Activated CD4-positive, alpha-beta T cell treated with anti-CD3 and anti-CD28 coated beads for 4 hours (primary cell): ENCODE measurements around the gene NCOR1.
"Not testable (repeated sequence)": the region's sequence is repeated elsewhere in the genome, so short reads cannot be mapped to it uniquely, and the experiment has no call there.

Source experiments
- DNase-seq, 2 donors: peaks; one replicate each; pipeline ENCODE4 v3.0.0-alpha.2; 2020

NCOR1 gene

GRCh38 chr17:16145319-16145890 lies 69.9 kb downstream of the NCOR1 start:
- DNase-seq, result not testable (repeated sequence)

GRCh38 chr17:16141685-16142084 lies 73.6 kb downstream of the NCOR1 start:
- no peak for DNase-seq

- DNase-seq, result no peak
Observed at GRCh38 chr17:16140854-16141253, 74.5 kb downstream of the NCOR1 start.

- no peak for DNase-seq
Observed at GRCh38 chr17:16135461-16135860, 79.9 kb downstream of the NCOR1 start.

GRCh38 chr17:16131593-16131992 lies 83.7 kb downstream of the NCOR1 start:
- no peak for DNase-seq

- no peak for DNase-seq
Observed at GRCh38 chr17:16129441-16130205, 85.7 kb downstream of the NCOR1 start.

- no peak for DNase-seq
Observed at GRCh38 chr17:16123531-16123930, 91.8 kb downstream of the NCOR1 start.

- DNase-seq, result no peak
Observed at GRCh38 chr17:16122697-16123434, 92.5 kb downstream of the NCOR1 start.

GRCh38 chr17:16121915-16122314 lies 93.4 kb downstream of the NCOR1 start:
- no peak for DNase-seq

- no peak for DNase-seq
Observed at GRCh38 chr17:16120937-16121336, 94.4 kb downstream of the NCOR1 start.

- no peak for DNase-seq
Observed at GRCh38 chr17:16117149-16117548, 98.2 kb downstream of the NCOR1 start.

GRCh38 chr17:16115077-16115698 lies 100.1 kb downstream of the NCOR1 start:
- DNase-seq, result not testable (repeated sequence)

- no peak for DNase-seq
Observed at GRCh38 chr17:16108871-16109270, 106.5 kb downstream of the NCOR1 start.

GRCh38 chr17:16108386-16108785 lies 106.9 kb downstream of the NCOR1 start:
- no peak for DNase-seq

- DNase-seq, result no peak
Observed at GRCh38 chr17:16107165-16107770, 108.1 kb downstream of the NCOR1 start.

GRCh38 chr17:16106161-16106891 lies 109.0 kb downstream of the NCOR1 start:
- DNase-seq, result no peak

- no peak for DNase-seq
Observed at GRCh38 chr17:16104189-16104588, 111.1 kb downstream of the NCOR1 start.

- no peak for DNase-seq
Observed at GRCh38 chr17:16101440-16101839, 113.9 kb downstream of the NCOR1 start.

GRCh38 chr17:16100737-16101400 lies 114.5 kb downstream of the NCOR1 start:
- no peak for DNase-seq

- DNase-seq, result no peak
Observed at GRCh38 chr17:16091773-16092172, 123.6 kb downstream of the NCOR1 start.

GRCh38 chr17:16086957-16087356 lies 128.4 kb downstream of the NCOR1 start:
- DNase-seq, result no peak
